ENCODE data around the gene ADAM15.

The ADAM15 gene

GRCh38 chr1:155029513-155030242 is 21.4 kb upstream of the ADAM15 start:
- no peak for DNase-seq (ENCODE audit: low read depth, low spot score)

GRCh38 chr1:155030243-155030795 is 20.8 kb upstream of the ADAM15 start:
- DNase-seq (ENCODE audit: low read depth, low spot score) = no peak

- no peak for DNase-seq (ENCODE audit: low read depth, low spot score)
Measured at GRCh38 chr1:155030899-155031298, 20.2 kb upstream of the ADAM15 start.

GRCh38 chr1:155032886-155033285 is 18.2 kb upstream of the ADAM15 start:
- no peak for DNase-seq (ENCODE audit: low read depth, low spot score)

DNA sequence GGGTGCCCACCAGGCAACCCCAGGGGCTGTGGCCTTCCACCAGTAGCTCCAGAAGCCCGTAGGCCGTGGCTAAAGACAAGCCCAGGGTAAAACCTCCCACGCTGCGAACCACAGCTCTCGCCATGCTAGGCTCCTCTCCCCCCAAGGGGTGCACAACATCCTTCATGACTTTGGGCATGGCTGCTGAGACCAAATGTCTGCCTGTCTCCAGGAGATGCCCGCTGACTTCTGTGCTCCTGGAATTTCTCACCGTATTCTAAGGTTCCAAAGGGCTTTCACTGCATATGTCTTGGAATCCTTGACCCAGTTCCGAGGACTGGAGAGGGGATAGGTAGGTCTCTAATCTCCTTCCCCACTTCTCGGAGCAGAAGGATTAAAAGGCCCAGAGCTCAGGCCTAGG is 17.6 kb upstream of the ADAM15 start, which contains the start of the genes DCST1 and DCST2:
TSS of gene DCST1 (plus strand) at position 301 of the 400 bp plus-strand sequence. CDS start 213 bp downstream, outside the sequence.
TSS of gene DCST2 (minus strand) at position 258 of the 400 bp plus-strand sequence. CDS start at position 178, 80 bp downstream.
- no peak for DNase-seq (ENCODE audit: low read depth, low spot score)

- no peak for DNase-seq (ENCODE audit: low read depth, low spot score)
Measured at GRCh38 chr1:155034318-155035208, 16.6 kb upstream of the ADAM15 start.

DNA sequence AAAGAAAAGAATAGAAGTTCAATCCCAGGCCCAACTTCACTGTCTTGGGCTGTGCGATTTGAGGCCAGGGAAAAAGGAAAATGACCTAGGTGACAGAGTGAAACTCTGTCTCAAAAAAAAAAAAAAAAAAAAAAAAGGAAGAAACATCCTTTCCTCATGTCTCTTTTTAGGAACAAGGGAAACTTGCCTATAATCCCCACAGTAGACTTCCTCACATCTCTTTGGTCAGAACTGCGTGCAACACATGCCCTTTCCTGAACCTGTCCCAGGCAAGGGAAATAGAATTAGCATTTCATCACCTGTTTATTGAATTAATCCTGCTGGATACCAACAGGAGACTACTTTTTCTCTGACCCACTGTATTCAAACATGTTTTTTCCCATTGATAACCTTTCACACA is 15.2 kb upstream of the ADAM15 start:
- DNase-seq (ENCODE audit: low read depth, low spot score) = no peak

DNA sequence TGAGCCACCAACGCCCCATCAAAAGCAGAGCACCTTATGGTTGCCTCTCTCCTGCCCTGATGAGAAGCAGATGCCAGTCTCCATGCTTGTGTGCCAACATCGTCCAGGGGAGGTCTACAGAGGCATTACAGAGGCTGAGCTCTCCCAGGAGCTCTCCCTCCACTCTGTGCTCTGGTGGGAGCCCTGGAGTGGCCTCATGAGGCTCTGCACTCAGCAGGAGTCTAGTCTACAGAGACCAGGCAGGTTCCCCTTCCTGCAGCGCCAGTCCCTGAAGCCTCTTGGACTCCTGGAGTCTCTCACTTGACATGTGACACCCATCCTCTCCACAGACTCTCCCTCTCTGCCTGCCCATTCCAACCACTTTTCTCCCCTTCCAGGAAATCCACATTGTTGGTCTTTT is 14.1 kb upstream of the ADAM15 start:
- DNase-seq (ENCODE audit: low read depth, low spot score) = no peak

DNA sequence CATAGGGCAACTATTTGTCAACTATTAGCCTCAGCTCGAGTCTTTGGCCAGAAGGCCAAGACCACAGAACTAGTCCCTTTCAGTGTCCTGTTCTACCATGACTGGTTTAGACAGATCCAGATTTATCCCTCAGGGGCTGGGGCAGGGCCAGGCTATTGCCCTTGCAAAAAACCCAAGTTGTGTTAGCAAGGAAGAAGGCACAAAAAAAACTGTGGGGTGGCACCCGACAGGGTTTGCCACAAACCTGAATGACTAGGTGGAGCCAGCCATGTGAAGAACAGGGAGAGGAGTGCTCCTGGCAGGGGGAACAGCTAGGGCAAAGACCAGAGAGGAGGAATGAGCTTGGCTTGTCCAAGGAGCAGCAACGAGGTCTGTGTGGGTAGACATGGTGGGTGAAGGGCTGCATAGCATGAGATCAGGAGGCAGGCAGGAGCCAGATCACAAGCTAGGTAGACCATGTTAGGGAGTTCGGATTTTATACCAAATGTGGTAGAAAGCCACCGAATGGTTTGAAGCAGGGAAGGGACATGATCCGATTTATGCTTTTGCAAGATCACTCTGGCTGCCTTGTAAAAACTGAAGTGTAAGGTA is 13.2 kb upstream of the ADAM15 start:
- DNase-seq (ENCODE audit: low read depth, low spot score) = no peak

GRCh38 chr1:155038602-155039307 is 12.4 kb upstream of the ADAM15 start:
- no peak for DNase-seq (ENCODE audit: low read depth, low spot score)

- no peak for DNase-seq (ENCODE audit: low read depth, low spot score)
Measured at GRCh38 chr1:155039308-155039669, 11.8 kb upstream of the ADAM15 start.

GRCh38 chr1:155040358-155041093 is 10.6 kb upstream of the ADAM15 start:
- no peak for DNase-seq (ENCODE audit: low read depth, low spot score)

GRCh38 chr1:155042789-155043188 is 8.3 kb upstream of the ADAM15 start:
- no peak for DNase-seq (ENCODE audit: low read depth, low spot score)

DNA sequence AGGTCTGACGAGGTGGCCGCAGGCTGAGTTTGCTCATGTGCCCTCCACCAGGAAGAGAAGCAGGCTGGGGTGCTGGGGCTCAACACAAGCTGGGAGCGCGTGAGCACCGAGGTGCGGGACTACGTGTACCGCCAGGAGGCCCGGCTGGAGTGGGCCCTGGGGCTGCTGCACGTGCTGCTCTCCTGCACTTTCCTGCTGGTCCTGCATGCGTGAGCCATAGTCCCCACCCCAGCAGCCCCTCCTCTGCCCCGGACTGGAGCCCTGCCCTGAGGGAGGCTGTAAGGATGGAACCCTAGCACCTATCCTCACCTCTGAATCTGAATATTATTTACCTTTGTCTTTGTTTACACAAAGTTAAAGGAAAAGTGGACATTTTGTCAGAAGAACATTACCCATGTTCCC is 7.8 kb upstream of the ADAM15 start:
- DNase-seq (ENCODE audit: low read depth, low spot score) = no peak

DNA sequence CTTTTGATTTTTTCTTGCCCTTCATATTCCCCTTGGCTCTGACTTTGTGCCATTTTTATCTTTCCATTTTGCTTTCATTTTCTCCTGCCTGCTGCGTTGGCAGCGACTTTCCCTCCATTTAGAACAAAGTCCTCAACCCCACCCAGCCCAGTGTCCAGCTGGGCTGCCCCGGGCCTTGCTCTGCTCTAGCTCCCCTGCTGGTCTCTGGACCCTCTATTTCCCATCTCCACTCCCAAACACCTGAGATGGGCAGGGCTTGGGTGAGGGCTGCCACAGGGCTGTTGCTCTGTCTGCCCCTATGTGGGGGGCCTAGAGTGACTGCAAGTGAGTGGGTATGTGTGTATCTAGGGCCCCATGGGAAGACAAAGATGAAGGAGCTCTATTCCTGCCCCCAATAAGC is 7.3 kb upstream of the ADAM15 start:
- no peak for DNase-seq (ENCODE audit: low read depth, low spot score)

DNA sequence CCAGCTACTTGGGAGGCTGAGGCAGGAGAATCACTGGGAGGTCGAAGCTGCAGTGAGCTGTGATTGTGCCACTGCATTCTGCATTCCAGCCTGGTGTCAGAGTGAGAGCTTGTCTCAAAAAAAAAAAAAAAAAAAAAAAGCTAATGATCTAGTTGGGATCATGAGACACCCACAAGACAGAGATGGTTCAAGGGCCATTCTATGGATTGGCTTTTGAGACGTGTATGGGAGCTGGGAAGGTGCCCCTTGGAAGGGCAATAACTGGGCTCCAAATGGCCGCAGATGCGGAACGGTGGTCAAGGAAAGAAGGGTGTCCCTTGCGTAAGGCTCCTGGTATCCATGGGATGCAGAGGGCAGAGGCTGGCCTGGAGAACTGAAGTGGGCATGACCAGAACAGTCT is 6.8 kb upstream of the ADAM15 start:
- no peak for DNase-seq (ENCODE audit: low read depth, low spot score)

GRCh38 chr1:155044812-155045657 is 6.1 kb upstream of the ADAM15 start:
- no peak for DNase-seq (ENCODE audit: low read depth, low spot score)

- DNase-seq (ENCODE audit: low read depth, low spot score) = no peak
Measured at GRCh38 chr1:155048449-155049334, 2.4 kb upstream of the ADAM15 start.

All from activated naive CD8-positive, alpha-beta T cell treated with anti-CD3 and anti-CD28 coated beads, Interleukin-2, amount 50 U/mL, for 16 hours (primary cell).